Activated naive CD4-positive, alpha-beta T cell treated with anti-CD3 and anti-CD28 coated beads, Interleukin-2, amount 50 U/mL, for 16 hours (primary cell): ENCODE data around the gene NPAS4.
"Not testable (repeated sequence)": the region's sequence is repeated elsewhere in the genome, so short reads cannot be mapped to it uniquely, and the experiment has no call there.

ENCODE experiments used
- DNase-seq: peaks from one replicate; pipeline ENCODE4 v3.0.0-alpha.2; 2020

The NPAS4 gene

DNA sequence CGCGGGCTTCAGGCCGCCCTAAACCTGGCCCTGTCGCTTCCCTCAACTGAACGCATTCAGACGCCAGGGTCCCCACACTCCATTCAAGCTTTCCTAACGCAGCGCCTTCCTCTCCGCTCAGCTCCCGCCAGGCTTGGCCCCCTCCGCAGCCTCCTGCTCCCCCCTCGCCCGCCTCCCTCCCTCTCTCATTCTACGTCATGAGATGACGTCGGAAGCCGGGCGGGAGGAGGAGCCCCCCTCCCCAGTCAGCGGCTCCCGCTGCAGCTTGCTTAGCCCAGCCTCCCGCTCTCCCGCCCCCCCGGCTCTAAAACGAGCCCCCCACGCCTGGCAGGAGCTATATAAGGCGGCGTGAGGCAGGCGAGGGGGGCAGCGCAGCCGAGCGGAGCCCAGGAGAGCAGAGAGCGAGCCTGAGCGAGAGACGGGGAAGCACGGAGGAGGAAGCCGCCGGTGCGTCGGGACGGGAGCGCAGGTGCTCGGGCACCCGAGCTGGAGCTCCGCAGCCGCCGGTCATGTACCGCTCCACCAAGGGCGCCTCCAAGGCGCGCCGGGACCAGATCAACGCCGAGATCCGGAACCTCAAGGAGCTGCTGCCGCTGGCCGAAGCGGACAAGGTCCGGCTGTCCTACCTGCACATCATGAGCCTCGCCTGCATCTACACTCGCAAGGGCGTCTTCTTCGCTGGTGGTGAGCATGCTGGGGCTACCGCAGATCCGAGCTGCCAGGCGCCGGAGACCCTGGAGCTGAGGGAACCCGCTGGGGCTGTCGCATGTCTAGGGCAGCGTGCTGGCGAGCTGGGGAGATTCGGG lies at the start of gene NPAS4:
Gene NPAS4 (plus strand): TSS at position 365 of the 806 bp plus-strand sequence. CDS start 145 bp downstream, at position 510.
- DNase-seq = no peak

DNA sequence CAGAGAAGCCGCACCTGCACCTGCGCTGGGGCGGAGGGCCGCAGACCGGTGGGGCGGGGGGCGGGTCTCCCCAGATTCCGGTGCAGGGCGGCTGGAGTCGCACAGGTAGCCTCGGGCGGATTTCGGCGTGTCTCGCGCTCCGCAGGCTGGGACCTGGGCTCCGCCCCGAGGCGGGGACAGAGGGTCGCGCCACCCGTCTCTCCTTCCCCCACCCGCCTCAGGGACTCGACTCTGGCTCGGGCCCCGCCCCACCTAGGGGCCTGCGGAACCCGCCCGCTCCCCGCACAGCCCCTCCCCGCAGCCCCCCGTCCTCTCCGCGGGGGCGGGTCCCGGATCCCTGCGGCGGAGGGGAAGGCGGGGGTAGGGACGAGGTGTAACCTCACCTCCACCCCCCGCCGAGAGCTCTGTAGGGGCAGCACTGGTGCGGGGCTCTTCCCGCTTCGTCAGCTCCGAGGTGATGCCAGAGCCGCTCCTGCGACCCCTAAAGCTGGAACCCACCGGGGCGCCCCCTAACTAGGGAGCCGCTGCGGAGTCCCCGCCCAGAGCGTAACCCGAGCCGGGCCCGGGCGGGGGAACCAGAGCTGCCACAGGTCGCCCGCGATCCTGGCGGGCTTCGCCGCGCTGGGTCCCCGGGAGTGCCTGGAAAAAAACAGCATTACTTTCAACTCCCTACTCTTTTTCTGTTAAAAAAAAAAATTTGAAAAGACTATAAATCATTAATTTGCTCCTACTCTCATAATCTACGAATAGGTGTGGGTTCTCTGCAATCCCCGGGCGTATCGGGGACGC lies 49.0 kb upstream of the NPAS4 start, which contains the start of gene SLC29A2:
Gene SLC29A2 (minus strand): TSS at position 134 of the 789 bp plus-strand sequence. CDS start 169 bp downstream, outside the sequence.
- DNase-seq = peak; percentile 87

DNA sequence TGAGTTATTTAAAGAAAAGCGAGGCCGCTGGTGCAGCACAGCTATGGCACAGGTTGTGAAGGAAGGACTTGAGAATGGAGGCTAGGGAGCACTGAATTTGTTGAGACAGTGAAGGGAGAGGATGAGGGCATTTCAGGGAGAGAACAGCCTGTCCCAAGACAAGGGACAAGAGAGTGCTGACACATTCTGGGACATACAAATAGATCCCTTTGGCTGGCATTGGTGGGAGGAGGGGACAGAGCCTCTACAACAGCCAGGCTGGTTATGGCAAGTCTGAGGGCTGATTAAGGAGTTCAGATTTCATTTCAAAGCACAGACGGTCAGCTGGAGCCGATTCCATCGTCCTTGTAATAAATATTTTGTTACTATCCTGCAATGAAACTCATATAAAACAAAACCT lies 47.6 kb upstream of the NPAS4 start:
- DNase-seq = no peak

DNA sequence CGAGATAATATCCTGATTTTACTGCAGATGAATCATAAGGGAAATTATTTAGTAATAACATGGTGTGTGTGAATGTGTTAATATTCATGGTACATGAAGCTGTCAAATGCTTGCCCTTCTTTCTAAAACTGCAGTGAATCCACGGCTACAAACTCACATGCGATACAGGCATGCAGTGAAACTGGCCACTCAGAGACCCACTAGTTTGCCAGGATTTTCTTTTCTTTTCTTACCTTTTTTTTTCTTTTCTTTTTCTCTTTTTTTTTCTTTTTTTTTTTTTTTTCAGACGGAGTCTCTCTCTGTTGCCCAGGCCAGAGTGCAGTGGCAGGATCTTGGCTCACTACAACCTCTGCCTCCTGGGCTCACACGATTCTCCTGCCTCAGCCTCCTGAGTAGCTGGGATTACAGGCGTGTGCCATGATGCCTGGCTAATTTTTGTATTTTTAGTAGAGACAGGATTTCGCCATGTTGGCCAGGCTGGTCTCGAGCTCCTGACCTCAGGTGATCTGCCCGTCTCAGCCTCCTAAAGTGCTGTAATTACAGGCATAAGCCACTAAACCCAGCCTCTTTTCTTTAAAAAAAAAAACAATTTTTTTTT lies 47.0 kb upstream of the NPAS4 start:
- DNase-seq = not testable (repeated sequence)

DNA sequence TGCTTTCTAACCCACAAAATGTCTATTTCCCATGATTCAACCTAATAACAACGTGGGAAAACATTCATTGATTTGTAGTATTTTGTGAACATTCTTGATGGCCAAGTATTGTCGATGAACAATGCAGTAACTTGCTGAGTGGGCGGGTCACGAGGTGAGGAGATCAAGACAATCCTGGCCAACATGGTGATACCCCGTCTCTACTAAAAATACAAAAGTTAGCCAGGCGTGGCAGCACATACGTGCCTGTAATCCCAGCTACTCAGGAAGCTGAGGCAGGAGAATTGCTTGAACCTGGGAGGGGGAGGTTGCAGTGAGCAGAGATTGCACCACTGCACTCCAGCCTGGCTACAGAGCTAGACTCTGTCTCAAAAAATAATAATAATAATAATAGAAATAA lies 40.6 kb upstream of the NPAS4 start:
- not testable (repeated sequence) for DNase-seq

DNA sequence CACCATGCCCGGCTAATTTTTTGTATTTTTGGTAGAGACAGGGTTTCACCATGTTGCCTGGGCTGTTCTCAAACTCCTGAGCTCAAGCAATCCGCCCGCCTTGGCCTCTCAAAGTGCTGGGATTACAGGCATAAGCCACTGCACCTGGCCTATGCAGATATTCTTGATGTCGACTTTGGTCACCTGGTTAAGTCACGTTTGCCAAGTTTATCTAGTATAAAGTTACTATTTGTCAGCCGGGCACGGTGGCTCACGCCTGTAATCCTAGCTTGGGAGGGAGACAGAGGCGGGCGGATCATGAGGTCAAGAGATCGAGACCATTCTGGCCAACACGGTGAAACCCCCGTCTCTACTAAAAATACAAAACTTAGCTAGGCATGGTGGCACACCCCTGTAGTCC lies 36.5 kb upstream of the NPAS4 start:
- DNase-seq = not testable (repeated sequence)

DNA sequence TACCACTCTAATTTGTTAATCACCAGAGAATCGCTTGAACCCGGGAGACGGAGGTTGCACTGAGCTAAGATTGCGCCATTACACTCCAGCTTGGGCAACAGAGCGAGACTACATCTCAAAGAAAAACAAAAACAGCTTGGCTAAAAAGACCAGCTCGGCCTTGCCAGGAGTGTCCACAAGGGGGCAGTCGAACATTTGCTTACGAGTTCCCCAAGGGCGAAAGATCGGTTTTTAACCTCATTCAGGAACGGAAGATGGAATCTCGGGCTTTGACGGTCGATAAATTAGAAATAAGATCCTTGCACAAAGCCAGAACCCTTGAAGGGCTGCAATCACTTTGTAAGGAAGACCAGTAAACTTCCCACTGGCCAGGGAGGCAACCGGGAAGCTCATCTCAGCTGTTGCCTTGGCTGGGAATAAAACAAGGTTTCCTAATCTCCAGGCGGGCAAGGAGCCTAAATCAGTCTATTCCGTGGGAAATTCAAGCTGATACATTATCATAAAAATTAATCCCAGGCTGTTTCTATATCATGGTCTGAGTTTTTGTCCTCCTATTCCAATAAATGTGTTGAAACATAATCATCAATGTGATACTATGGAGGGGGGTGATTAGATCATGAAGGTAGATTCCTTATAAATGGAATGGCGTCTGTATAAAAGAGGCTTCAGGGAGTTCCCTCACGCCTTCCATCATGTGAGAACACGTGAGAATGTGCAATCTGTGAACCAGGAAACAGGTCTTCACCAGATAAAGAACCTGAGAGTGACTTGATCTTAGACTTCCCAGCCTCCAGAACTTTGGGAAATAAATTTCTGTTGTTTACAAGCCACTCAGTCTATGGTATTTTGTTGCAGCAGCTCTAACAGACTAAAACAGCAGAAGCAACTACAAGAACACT lies 34.4 kb upstream of the NPAS4 start:
- peak; percentile 83 for DNase-seq

DNA sequence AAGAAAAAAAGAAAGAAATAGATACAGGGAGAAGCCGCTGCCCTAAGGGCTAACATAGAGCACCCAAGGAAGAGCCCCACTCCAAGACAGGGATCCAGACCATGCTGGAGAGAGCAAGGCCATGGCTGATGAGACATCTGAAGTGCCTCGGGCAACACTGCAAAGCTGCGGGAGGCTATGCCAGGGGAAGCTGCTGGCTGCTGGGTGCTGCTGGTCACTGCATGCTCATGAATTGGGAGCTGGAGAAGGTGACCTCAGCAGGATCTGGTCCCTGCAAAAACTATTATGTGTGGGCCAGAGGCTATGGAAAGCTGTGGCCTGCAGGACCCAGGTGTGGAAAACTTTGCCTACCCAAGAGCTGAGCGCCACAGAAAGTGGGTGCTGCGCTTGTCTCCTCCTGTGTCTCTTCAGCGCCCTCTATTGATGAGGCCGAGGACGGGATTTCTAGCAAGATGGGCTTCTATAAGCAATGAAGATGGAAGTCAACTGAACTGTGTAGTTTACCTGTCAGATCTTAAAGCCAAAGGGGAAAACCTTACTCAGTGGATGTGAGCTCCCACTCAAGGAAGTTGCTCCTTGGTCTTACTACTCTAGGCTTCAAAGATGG lies 32.0 kb upstream of the NPAS4 start:
- DNase-seq = peak; percentile 74

DNA sequence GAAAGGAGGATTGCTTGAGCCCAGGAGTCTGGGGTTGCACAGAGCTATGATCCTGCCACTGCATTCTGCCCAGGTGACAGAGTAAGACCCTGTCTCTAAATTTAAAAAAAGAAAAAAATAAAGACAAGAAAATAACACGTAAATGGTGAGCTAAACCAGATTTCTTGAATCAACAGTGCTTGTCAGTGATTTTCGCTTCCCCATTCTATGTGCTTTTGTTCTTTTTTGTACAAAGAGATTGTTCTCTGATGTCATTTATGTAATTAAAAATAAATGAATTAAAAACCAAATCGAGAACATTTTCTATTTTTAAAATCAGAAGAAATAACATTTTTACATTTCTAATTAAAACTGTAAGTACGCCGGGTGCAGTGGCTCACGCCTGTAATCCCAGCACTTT lies 29.5 kb upstream of the NPAS4 start:
- DNase-seq = no peak

DNA sequence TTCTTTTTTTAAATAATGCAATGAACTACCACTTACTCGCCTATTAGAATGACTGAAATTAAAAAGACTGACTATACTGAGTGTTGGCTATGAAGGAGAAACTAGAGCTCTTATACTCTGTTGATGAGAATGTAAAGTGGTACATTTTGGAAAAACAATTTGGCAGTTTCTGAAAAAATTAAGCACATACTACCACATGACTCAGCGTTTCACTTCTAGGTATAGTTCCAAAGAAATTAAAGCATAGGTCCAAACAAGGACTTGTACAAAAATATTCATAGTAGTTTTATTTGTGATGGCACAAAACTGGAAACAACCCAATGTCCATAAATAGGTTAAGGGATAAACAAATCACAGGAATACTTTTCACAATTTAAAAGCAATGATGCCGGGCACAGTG lies 26.9 kb upstream of the NPAS4 start:
- no peak for DNase-seq

DNA sequence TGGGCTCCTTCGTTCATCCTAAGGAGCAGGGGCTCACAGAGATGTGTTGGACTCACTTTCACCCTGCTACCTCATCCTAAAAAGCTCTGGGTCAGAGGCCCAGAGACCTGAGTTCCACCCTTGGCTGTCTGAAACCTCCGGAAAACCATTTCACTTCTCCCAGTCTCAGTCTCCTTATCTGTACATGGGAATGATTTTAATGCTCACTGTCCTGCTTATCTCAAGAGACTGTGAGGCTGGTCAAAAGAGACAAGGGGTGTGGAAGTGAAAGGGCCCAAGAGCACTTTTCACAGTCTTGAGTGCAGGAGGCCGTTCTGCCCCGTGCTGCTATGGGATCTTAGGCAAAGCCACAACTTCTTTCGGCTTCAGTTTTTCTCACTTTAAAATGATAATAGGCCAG lies 13.2 kb upstream of the NPAS4 start:
- DNase-seq = no peak

DNA sequence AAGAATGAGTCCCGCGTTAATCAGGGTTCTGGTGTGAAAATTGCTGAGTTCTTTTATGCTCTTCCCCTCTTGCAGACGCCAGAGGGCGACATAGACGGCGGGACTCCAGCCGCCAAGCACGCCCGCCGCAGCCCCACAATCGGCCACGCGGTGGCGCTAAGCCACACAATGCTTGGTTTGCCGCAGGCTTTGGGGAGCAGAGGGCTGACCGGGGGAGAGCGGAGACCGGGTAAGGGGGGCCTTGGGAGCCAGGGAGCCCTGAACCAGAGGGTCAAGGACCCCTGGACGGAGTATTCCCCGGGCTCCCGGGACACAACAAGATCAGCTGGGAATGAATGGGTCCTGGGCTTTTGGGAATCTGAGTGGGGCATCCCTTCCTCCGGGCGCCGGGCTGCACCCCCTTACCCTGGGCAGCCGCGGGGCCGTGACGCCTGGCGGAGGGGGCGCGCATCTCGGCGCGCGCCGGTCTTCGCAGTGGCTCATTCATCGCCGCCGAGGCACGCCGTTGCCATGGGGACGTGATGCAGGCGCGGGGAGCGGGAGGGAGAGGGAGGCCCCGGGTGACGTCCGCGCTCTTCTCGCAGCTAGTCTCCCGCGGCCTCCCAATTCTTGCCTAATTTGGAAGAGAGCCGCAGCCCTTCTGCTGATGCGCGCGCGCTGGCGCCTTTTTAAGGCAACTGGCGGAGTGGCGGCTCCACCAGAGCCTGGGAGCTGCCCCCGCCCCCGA lies 12.2 kb upstream of the NPAS4 start:
- peak; percentile 94 for DNase-seq

DNA sequence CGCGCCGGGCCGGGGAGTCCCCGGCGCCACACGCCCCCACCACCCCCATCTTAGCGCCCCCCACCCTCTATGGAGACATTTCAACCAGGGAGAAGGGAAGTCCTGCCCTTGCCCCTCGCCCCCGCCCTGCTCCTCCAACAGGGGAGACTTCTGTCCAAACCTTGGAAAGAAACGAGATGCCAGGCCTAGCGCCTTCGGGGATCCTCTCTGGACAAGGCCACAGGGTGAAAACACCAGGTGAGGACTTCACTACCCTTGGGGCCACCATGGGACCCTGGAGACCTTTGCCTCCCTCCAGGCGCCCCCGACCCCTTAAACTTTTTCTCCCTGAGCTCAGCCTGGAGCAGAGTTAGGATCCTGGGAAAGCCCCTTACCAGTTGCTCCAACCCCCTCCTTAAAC lies 11.6 kb upstream of the NPAS4 start:
- DNase-seq = no peak

DNA sequence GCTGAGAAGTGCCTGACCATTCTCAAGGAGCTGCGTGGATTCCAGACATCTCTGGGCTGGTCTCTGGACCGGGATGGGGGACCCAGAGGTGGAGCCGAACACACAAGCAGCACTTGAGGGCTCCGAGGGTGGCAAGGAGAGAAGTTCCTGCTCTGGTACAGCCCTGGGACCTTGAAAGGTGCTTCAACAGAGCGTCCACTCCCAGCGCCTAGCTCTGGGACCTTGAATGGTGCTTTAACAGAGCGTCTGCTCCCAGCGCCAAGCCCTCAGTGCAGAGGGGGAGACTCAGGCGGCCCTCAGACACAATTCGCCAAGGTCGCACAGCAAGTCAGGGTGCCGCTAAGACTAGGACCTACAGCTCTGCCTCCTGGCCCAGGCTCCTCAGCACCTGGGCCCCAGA lies 10.6 kb upstream of the NPAS4 start:
- no peak for DNase-seq

DNA sequence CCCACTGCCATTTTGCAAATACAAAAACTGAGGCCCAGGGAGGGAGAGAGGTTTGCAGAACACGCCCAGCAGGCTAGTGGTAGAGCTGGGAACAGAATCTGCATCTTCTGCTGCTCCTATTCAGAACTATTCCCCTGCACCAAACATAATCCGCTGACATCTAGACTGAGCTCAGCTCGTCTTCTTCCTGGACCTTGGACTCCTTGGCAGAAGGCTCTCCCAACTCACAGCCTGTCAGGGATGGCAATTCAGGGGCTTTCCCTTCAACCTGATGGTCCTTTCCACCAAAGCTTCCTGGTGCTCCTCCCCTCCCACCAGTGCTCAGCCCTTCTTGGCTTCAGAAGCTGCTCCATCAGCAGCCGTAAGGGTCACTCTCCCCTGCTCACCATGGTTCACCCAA lies 9.5 kb upstream of the NPAS4 start:
- DNase-seq = no peak

DNA sequence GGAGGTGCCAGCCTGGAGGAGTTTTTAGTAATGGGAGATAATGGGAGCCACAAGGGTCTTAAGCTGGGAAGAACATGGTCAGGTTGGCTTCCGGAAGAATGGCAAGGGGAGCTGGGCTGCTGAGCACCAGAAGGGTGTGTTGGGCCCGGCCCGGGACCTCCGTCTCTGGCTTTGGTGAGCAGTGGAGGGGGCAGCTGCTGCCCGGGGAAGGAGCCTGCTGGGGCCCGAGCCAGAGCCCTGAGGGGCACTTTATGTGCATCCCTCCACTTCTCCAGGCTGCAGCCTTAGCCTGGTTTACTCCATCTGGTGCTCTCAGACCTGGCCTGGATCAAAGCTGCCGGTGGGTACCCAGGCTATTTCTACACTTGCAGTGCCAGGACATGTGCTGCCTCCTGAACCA lies 8.7 kb upstream of the NPAS4 start:
- no peak for DNase-seq

DNA sequence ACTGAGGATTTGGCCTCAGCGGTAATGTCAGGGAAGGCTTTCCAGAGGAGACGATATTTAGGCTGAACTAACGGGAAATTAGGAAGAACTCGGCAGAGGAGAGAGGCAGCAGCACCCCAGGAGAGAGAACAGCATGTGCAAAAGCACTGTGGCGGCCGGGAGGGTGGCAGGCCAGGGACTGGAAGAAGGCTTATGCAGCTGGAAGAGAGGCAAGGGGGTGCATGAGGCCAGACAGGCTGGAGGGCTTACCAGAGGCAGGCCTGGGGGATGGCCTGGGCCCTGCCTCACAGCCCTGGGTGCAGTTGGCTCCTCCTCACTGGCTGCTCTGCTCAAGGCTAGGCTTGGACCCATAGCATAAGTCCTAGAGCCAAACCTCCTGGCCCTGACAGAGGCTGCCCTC lies 7.7 kb upstream of the NPAS4 start:
- DNase-seq = no peak

DNA sequence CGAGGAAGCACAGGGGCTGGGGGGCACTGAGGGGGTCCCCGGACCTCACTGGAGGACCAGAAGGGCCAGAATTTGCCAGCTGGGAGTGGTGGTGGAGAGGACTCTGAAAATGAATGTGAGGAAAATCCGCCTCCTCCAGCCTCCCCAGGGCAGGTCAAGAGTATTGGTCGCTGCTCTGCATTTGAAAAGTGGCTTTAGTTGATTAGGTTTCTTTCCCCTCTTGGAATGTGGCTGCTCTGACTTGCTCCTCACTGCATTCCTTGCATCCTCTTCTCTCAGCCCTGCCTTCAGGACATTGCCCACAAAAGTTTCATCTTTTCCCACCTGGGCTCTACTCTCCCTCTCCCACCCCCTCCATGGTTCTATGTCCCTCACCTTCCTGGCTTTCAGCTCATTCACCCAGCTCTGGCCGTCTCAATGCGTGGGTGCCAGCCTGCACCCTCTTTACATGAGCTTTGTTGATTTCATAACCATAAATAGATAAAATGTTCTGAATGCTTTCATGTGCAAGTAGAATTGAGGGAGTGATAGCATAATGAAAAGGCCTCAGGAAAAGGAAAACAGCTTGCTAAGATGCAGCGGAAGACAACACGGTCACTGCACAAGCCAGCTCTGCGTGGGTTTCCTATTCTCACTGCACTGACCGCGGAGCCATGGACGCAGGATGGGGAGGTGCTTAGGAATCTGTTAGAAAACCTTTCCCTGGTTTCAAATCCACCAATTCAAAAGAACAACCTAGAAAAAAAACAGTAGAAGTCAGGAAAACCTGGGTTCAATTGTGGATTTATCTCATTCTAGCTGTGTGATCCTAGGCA lies 6.5 kb upstream of the NPAS4 start:
- no peak for DNase-seq

DNA sequence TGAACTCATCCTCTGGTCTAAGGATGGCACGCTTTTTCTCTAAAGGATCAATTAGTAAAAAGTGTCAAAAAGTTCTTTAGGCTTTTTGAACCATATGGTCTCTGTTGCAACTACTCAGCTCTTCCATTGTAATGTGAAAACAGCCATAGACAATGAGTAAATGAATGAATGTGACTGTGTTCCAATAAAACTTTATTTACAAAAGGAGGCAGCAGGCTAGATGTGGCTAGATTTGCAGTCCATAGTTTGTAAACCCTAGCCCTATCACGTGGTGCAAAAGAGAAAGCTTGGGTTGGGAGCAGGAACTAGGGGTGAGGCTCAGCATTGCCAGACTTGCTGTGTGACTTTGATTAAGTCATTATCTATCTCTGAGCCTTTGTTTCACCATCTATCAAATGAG lies 5.4 kb upstream of the NPAS4 start:
- DNase-seq = no peak

DNA sequence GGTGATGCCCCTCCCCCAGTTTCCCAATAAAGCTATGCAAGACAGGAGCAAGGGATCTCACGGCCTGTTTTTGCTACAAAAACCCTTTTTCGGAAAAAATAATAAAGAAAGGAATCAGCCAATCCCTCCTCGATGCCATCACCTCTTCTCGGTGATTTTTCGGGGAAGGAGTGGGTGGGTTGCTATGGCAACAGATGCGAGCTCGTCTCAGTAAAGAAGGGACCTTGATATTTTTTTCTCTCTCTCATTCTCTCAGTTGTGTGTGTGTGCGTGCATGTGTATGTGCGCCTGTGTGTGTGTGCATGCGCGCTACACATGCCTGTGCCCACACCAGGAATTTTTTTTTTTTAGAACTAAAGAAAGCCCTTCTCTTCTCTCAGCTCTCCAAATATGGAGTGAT lies 3.8 kb upstream of the NPAS4 start:
- DNase-seq = no peak
